ENCODE measurements around the gene EFCAB6.

DNA sequence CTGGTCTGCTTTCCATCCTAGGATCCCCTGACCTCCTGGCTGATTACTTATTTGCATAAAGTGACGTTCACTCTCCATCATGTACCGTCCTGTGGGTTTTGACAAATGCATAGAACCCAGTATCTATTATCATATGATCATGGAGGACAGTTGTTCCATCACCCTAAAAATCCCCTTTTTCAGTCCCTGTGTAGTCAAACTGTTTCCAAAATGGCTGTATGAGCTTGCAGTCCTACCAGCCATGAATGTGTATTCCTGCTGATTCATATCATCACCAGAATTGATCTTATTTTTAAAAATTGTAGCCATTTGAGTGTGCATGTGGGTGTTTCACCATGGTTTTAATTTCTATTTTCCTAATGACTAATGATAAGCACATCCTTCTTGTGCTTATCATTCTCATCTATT lies 291.5 kb downstream of the EFCAB6 start:
- TF ChIP-seq POLR2A (IDR thresholded peaks at IDR 0.05) (no peak), POLR2AphosphoS5 (IDR thresholded peaks at IDR 0.05) (no peak)
- TF ChIP-seq, protein P1, sequence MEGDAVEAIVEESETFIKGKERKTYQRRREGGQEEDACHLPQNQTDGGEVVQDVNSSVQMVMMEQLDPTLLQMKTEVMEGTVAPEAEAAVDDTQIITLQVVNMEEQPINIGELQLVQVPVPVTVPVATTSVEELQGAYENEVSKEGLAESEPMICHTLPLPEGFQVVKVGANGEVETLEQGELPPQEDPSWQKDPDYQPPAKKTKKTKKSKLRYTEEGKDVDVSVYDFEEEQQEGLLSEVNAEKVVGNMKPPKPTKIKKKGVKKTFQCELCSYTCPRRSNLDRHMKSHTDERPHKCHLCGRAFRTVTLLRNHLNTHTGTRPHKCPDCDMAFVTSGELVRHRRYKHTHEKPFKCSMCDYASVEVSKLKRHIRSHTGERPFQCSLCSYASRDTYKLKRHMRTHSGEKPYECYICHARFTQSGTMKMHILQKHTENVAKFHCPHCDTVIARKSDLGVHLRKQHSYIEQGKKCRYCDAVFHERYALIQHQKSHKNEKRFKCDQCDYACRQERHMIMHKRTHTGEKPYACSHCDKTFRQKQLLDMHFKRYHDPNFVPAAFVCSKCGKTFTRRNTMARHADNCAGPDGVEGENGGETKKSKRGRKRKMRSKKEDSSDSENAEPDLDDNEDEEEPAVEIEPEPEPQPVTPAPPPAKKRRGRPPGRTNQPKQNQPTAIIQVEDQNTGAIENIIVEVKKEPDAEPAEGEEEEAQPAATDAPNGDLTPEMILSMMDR (IDR thresholded peaks at IDR 0.05), result no peak

Data from breast epithelium (tissue), 3 donors.